GM12878 (cell line): ENCODE data around the gene RHOG. TPM values are rescaled to one million over a fixed set of nuclear protein-coding genes. Genes with fewer than 3 reads are reported as not detected.
A peak's percentile ranks its signal among the peaks of the same experiment; 100 is the strongest.

Experiments used
- ATAC-seq: fragments of 200-7000 bp; cut with Tn5 transposase; 3 replicates; pipeline ENCODE4 v1.9.1; 2020; ENCODE audit warnings: mild to moderate bottlenecking, moderate library complexity
- BruUV-seq: library from RNA; stranded (reverse); fragments of 400-500 nt; replicated peaks from 2 replicates; lab custom pipeline; 2021; lab: Mats Ljungman, UMichigan
- CTCF ChIA-PET: fragments of 300-600 bp; sonication (Branson Sonifier 250); formaldehyde crosslinking; extraction: SDS; loops from one replicate; lab custom pipeline; 2021; ENCODE audit warnings: inconsistent platforms; lab: Yijun Ruan, JAX
- POLR2A ChIA-PET: fragments of 350-600 bp; formaldehyde crosslinking; extraction: SDS; loops from one replicate; lab custom pipeline; 2021; ENCODE audit warnings: inconsistent platforms; lab: Charles Lee
- RAD21 ChIA-PET: fragments of 300-600 bp; sonication (Branson Sonifier 250); formaldehyde crosslinking; loops from one replicate; lab custom pipeline; 2023; ENCODE audit warnings: antibody characterized with exemption; ENCODE audit not compliant: unreplicated experiment; lab: Charles Lee
- SMC1A ChIA-PET: fragments of 300-600 bp; sonication (Branson Sonifier 250); formaldehyde crosslinking; loops from one replicate; lab custom pipeline; 2023; ENCODE audit not compliant: unreplicated experiment, uncharacterized antibody; lab: Charles Lee
- DNase-seq: peaks from one replicate; pipeline ENCODE4 v3.0.0-alpha.2; 2011; ENCODE audit warnings: low read depth, low spot score
- FAIRE-seq: peaks from 3 replicates; lab custom pipeline; 2011; peaks lifted over from hg19 to GRCh38; lab: Jason Lieb, UNC
- H2AFZ ChIP-seq: 2 replicates; pipeline ENCODE4 v1.6.0; 2011; ENCODE audit warnings: low read depth, low read length, control low read depth; ENCODE audit not compliant: control insufficient read depth
- H3K27ac ChIP-seq: 2 replicates; pipeline ENCODE4 v1.5.1; 2011; ENCODE audit warnings: control low read depth; ENCODE audit not compliant: control insufficient read depth, insufficient read depth
- H3K27me3 ChIP-seq, 2 experiments: replicated peaks in 1 of 2; 2 replicates each; pipeline versions ENCODE4 v1.6.0 to v1.6.1; 2011; ENCODE audit warnings: low read length in 1 of 2; ENCODE audit not compliant: control insufficient read depth in 2 of 2, insufficient read depth in 2 of 2
- H3K36me3 ChIP-seq, 2 experiments: 2 replicates each; pipeline ENCODE4 v1.5.1; 2011; ENCODE audit warnings: low read length in 1 of 2; ENCODE audit not compliant: control insufficient read depth in 2 of 2, insufficient read depth in 2 of 2
- H3K4me1 ChIP-seq: 2 replicates; pipeline ENCODE4 v1.6.1; 2011; ENCODE audit warnings: mild to moderate bottlenecking, low read length, moderate library complexity, mixed read lengths; ENCODE audit not compliant: control insufficient read depth, insufficient read depth
- H3K4me2 ChIP-seq: 2 replicates; pipeline ENCODE4 v1.6.0; 2011; ENCODE audit warnings: control low read depth; ENCODE audit not compliant: control insufficient read depth, insufficient read depth
- H3K4me3 ChIP-seq: fragments of 200-600 bp; sonication (generic); 2 replicates; pipeline ENCODE4 v1.5.1; 2016
- H3K79me2 ChIP-seq: 2 replicates; pipeline ENCODE4 v1.6.0; 2011; ENCODE audit warnings: low read length; ENCODE audit not compliant: control insufficient read depth, insufficient read depth
- H3K9ac ChIP-seq: 2 replicates; pipeline ENCODE4 v1.8.0; 2011; ENCODE audit warnings: low read length, control low read depth, mixed read lengths; ENCODE audit not compliant: control insufficient read depth, insufficient read depth
- H3K9me3 ChIP-seq: replicated peaks from 3 replicates; pipeline ENCODE4 v1.5.1; 2011; ENCODE audit warnings: mild to moderate bottlenecking, low read length; ENCODE audit not compliant: control insufficient read depth, insufficient read depth
- H4K20me1 ChIP-seq: 2 replicates; pipeline ENCODE4 v1.6.0; 2011; ENCODE audit not compliant: control insufficient read depth, insufficient read depth
- BHLHE40 ChIP-seq, 2 experiments: fragments of 450-650 bp in 1 of 2; IDR thresholded peaks; 2 replicates each; pipeline ENCODE4 v1.6.1; 2011 to 2017; ENCODE audit warnings: low read depth in 2 of 2, borderline replicate concordance in 1 of 2, improper control_type of control experiment in 1 of 2, low read length in 1 of 2, mild to moderate bottlenecking in 1 of 2
- DPF2 ChIP-seq: fragments of 450-650 bp; IDR thresholded peaks from 2 replicates; pipeline ENCODE4 v1.6.1; 2017; ENCODE audit warnings: mild to moderate bottlenecking
- EZH2 ChIP-seq: IDR thresholded peaks from 2 replicates; pipeline ENCODE4 v1.6.1; 2012; ENCODE audit warnings: low read depth, mild to moderate bottlenecking, control low read depth, inconsistent platforms, low read length, borderline replicate concordance; ENCODE audit not compliant: control insufficient read depth
- GATAD2B ChIP-seq: fragments of 450-650 bp; conservative IDR thresholded peaks from 2 replicates; pipeline ENCODE4 v1.6.1; 2017; ENCODE audit warnings: low read depth, mild to moderate bottlenecking, moderate library complexity
- IKZF1 ChIP-seq: fragments of 450-650 bp; conservative IDR thresholded peaks from 2 replicates; pipeline ENCODE4 v1.6.1; 2017; ENCODE audit warnings: antibody characterized with exemption, mild to moderate bottlenecking
- IKZF2 ChIP-seq, 2 experiments: fragments of 450-650 bp; IDR thresholded peaks; 2 replicates each; pipeline ENCODE4 v1.6.1; 2017; ENCODE audit warnings: mild to moderate bottlenecking in 2 of 2, moderate library complexity in 2 of 2
- NR2F1 ChIP-seq: fragments of 450-650 bp; conservative IDR thresholded peaks from 2 replicates; pipeline ENCODE4 v1.6.1; 2017; ENCODE audit warnings: mild to moderate bottlenecking
- POLR2A ChIP-seq: IDR thresholded peaks from 2 replicates; pipeline ENCODE4 v1.6.1; 2011; ENCODE audit warnings: low read depth, mild to moderate bottlenecking, low read length
- RAD21 ChIP-seq: IDR thresholded peaks from 2 replicates; pipeline ENCODE4 v1.6.1; 2011; ENCODE audit warnings: mild to moderate bottlenecking, low read depth, low read length, moderate library complexity; ENCODE audit not compliant: insufficient read depth
- SMAD5 ChIP-seq: IDR thresholded peaks from 2 replicates; pipeline ENCODE4 v1.6.1; 2016; ENCODE audit warnings: antibody characterized with exemption, low read depth
- ZNF207 ChIP-seq: fragments of 450-650 bp; IDR thresholded peaks from 2 replicates; pipeline ENCODE4 v1.6.1; 2014; ENCODE audit warnings: antibody characterized with exemption, mild to moderate bottlenecking, borderline replicate concordance
- WGBS: methylation state at CpG from one replicate; pipeline ENCODE4 v1.1.6; 2016; ENCODE audit warnings: low lambda C conversion rate; ENCODE audit not compliant: insufficient replicate concordance, insufficient coverage; ENCODE audit errors: missing lambda C conversion rate; 5-methylcytosine and 5-hydroxymethylcytosine counted together
- in situ Hi-C: fragments of 300-500 bp; cut with MboI; formaldehyde crosslinking; loops from 9 replicates; pipeline ENCODE4 v1.14.3; 2018; ENCODE audit warnings: mixed read lengths
- intact Hi-C: fragments of 100-400 bp; cut with micrococcal nuclease; formaldehyde crosslinking; loops from one replicate; pipeline ENCODE4 v1.14.2; 2022; ENCODE audit not compliant: unreplicated experiment
- polyA plus RNA-seq, 11 experiments: library from polyadenylated mRNA; depleted of rRNA in 4 of 11; unstranded in 6 of 11; stranded (reverse) in 5 of 11; fragments of >200 nt; fragmentation: Nextera tagmentation in 4 of 11; fragmentation: Illumina TruSeq in 1 of 11; extraction: Ambion mirVana in 4 of 11; extraction: Trizol in 1 of 11; gene quantifications; 1 replicate in 1 of 11; 2 replicates in 10 of 11; pipeline versions ENCODE4 v1.2.1 to v1.2.3, GENCODE V29; 2011 to 2016; ENCODE audit warnings: inconsistent platforms in 2 of 11, missing spikeins in 2 of 11, low read depth in 1 of 11
- total RNA-seq, 4 experiments: library from RNA; depleted of rRNA in 3 of 4; stranded (reverse); fragments of >200 nt in 3 of 4; fragmentation: Illumina TruSeq in 1 of 4; extraction: Trizol in 1 of 4; gene quantifications; 2 replicates each; pipeline versions ENCODE4 v1.2.1 to v1.2.3, GENCODE V29; 2013 to 2021
- TF ChIP-seq, protein P1 (sequence below): IDR thresholded peaks from 2 replicates; pipeline ENCODE4 v1.6.1; 2011; ENCODE audit warnings: borderline replicate concordance, low read depth, mild to moderate bottlenecking, moderate library complexity, low read length; ENCODE audit not compliant: insufficient read depth, poor library complexity, severe bottlenecking
- TF ChIP-seq, protein P2 (sequence below): fragments of 450-650 bp; conservative IDR thresholded peaks from 2 replicates; pipeline ENCODE4 v1.6.1; 2017; ENCODE audit warnings: mild to moderate bottlenecking, moderate library complexity

RHOG gene
- total and polyA plus RNA-seq, 10 of the 15 experiments (the other 5 are each of a cell fraction or from before 2014, with no cell fraction given) = 16.0 to 172 (median 94.8) TPM

DNA sequence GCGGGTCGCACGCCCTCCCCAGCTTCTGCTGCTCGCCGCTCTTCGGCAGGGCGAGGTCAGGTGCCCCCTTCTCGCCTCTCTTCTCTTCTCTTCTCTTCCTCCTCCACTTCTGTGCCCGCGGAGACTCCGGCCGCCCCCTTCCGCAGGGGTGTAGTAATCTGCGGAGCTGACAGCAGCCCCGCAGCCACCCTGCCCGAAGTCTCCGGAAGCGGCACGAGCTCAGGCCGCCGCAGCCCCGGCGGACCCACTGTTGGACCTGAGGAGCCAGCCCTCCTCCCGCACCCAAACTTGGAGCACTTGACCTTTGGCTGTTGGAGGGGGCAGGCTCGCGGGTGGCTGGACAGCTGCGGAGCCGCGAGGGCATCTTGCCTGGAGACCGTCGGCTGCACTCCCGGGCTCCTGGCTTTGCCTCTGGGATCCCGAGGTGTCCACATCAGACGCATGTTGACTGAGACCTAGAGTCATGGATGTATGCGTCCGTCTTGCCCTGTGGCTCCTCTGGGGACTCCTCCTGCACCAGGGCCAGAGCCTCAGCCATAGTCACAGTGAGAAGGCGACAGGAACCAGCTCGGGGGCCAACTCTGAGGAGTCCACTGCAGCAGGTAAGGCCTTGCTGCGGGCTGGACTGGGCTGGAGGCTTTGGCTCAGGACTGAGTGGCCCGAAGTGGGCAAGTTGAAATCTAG lies 15.2 kb upstream of the RHOG start:
- POLR2A ChIA-PET = interaction anchor here (0.6 to 13.2 kb wide), 14 partner anchors 9 to 344 kb away, joined by 3 to 405 read pairs (median 11); partner anchors contain the start of gene RHOG
- DNase-seq (no peak), FAIRE-seq (no peak), ATAC-seq (peak; percentile 10)
- intact Hi-C loops (loop anchor here (1.0 to 2.0 kb wide), 4 partner anchors 23 to 93 kb away; no protein-coding TSS in a partner anchor), in situ Hi-C loops (loop anchor here (25.0 kb wide), 2 partner anchors 1481 to 1831 kb away; partner anchors contain the start of genes OR51B5, TRIM22 and TRIM5)
- TF ChIP-seq BHLHE40 (IDR thresholded peaks at IDR 0.05; ENCODE audit: borderline replicate concordance in 1 of 2, low read depth in 2 of 2, low read length in 1 of 2) (peak in 1 of 2 experiments; percentile 82; a peak in 1 of 4 replicates), EZH2 (no peak), SMAD5 (no peak), RAD21 (0 out of 2 replicates have a peak, but pooled peaks have one; percentile 4), IKZF1 (0 out of 2 replicates have a peak, but pooled peaks have one; percentile 7), DPF2 (0 out of 2 replicates have a peak, but pooled peaks have one; percentile 16), ZNF207 (0 out of 2 replicates have a peak, but pooled peaks have one; percentile 44), NR2F1 (peak; percentile 78; the same call in 1 of the 2 replicates), IKZF2 (IDR thresholded peaks at IDR 0.05) (peak in 1 of 2 experiments; percentile 8; a peak in 1 of 4 replicates), GATAD2B (0 out of 2 replicates have a peak, but pooled peaks have one; percentile 35), POLR2A (peak; percentile 41; the same call in 1 of the 2 replicates)
- TF ChIP-seq, protein P1, sequence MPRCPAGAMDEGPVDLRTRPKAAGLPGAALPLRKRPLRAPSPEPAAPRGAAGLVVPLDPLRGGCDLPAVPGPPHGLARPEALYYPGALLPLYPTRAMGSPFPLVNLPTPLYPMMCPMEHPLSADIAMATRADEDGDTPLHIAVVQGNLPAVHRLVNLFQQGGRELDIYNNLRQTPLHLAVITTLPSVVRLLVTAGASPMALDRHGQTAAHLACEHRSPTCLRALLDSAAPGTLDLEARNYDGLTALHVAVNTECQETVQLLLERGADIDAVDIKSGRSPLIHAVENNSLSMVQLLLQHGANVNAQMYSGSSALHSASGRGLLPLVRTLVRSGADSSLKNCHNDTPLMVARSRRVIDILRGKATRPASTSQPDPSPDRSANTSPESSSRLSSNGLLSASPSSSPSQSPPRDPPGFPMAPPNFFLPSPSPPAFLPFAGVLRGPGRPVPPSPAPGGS = no peak
- TF ChIP-seq, protein P2, sequence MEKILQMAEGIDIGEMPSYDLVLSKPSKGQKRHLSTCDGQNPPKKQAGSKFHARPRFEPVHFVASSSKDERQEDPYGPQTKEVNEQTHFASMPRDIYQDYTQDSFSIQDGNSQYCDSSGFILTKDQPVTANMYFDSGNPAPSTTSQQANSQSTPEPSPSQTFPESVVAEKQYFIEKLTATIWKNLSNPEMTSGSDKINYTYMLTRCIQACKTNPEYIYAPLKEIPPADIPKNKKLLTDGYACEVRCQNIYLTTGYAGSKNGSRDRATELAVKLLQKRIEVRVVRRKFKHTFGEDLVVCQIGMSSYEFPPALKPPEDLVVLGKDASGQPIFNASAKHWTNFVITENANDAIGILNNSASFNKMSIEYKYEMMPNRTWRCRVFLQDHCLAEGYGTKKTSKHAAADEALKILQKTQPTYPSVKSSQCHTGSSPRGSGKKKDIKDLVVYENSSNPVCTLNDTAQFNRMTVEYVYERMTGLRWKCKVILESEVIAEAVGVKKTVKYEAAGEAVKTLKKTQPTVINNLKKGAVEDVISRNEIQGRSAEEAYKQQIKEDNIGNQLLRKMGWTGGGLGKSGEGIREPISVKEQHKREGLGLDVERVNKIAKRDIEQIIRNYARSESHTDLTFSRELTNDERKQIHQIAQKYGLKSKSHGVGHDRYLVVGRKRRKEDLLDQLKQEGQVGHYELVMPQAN = peak; percentile 56
- TSS peak; percentile 48 for BruUV-seq
- H4K20me1 ChIP-seq = no peaks in the 10 kb centered on the region
- peak overlapping the region; percentile 53 for H3K27ac ChIP-seq
- RAD21 ChIA-PET = interaction anchor here (1.0 to 16.5 kb wide), 27 partner anchors 9 to 243 kb away, joined by 3 to 605 read pairs (median 10); partner anchors contain the start of gene RHOG
- under 1% methylated on average over 39 of the region's 40 CpGs for WGBS
- H2AFZ ChIP-seq = peak overlapping the region; percentile 47
- peaks cover 36% of the 10 kb centered on the region for H3K4me1 ChIP-seq
- no peaks in the 10 kb centered on the region for H3K27me3 ChIP-seq
- peaks cover 55% of the 10 kb centered on the region for H3K79me2 ChIP-seq
- peak overlapping the region; percentile 94 for H3K4me3 ChIP-seq
- no peaks in the 10 kb centered on the region for H3K9me3 ChIP-seq
- CTCF ChIA-PET = interaction anchor here (1.1 to 39.6 kb wide), 26 partner anchors 7 to 242 kb away, joined by 3 to 1047 read pairs (median 14); partner anchors contain the start of genes PGAP2, RHOG and STIM1
- SMC1A ChIA-PET = interaction anchor here (1.4 to 21.1 kb wide), 27 partner anchors 17 to 234 kb away, joined by 3 to 805 read pairs (median 14); partner anchors contain the start of genes PGAP2 and RHOG
- peak overlapping the region; percentile 98 for H3K4me2 ChIP-seq
- H3K36me3 ChIP-seq = no peaks in the 10 kb centered on the region
- H3K9ac ChIP-seq = peak overlapping the region; percentile 56
